ENCODE data around the gene WASF3. TPM values are rescaled to one million over a fixed set of nuclear protein-coding genes. Genes with fewer than 3 reads are reported as not detected.

The WASF3 gene
- total RNA-seq, 1 donor from 2014 or later, result 22.1 TPM

DNA sequence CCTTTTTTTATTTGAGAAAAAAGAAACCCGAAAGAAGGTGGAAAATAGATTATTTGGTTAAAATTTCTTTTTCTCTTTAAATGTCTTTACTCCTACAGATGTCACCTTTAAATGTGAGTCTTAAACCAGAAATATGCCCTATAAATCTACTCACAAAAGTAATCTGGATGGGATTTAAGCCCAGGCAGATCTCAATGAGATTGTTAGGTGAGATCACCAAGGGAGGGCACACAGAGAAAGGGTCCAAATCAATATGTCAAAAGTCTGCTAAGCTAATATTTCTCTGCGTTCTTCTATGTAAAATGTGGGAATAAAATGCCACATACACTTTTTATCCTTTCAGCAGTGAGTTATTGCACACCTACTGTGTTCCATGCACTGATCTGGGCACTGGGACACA is 32.9 kb downstream of the WASF3 start:
- no peak for DNase-seq

GRCh38 chr13:26590951-26591350 is 33.5 kb downstream of the WASF3 start:
- no peak for DNase-seq

DNA sequence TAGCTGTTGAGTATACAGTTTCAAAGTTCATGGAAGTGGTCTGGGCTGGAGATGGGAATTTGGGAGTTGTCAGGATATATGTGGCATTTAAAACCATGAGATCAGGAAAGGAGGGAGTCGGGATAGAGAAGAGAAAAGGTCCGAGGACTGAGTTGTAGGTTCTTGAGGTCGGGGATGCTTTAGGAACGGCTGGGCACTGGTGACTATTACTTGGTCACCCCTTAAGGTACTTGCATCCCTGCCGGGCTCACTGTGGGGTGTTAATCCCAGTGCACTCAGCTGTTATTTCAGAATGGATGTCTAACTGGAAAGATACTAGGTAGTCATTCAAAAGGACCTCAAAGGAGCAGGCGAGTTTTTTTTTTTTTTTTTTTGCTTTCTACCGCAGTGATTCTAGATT is 34.2 kb downstream of the WASF3 start:
- no peak for DNase-seq

DNA sequence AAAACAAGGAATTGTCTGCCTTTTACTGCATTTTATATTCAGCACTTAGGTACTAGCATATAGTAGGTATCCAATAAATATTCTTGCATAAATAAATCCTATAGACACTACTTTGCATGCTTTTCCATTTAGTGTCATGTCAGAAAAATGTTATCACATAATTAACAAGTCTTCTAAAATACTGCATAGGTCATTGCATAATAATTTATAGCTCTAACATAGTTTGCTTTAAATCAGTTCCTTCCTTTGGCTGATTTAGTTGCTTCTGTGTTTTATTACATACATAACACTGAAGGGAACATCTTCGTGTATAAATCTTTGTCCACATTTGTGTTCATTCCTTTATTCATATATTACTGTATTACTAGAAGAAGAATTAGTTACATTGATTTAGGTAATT is 36.2 kb downstream of the WASF3 start:
- DNase-seq, result no peak

DNA sequence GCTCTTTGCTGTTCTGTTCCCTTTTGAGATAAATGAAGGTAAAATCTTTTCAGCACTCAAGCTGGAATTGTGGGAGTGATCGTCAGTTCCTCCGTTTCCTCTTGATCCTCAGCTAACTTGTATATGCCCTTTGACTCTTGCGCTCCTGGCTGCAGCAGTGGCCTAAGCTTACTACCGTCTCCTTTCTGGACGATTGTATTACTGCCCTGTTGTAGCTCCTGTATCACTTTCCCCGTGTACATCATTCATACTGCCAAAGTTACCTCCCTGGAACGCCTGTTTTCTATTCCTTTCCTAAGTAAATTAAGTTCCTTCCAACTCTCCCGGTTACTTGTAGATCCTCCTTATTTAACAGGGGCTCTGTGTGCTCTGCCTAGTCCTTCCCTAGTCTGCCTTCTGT is 36.9 kb downstream of the WASF3 start:
- no peak for DNase-seq

DNA sequence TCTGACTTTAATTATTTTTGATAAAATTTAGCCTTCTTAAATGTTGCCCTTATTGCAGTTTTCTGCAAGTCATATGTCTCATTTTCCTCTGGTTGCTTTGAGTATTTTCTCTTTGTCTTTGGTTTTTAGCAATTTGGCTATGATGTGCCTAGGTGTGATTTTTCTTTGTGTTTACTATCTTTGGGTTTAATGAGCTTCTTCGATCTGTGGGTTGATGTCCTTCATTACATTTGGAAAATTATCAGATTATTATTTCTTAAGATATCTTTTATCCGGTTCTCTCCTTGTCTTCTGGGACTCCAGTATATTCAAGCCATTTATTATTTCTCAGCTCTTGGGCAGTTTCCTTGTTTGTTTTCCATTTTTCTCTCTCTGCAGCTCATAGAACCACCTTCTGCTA is 39.0 kb downstream of the WASF3 start:
- no peak for DNase-seq

- no peak for DNase-seq
Observed at GRCh38 chr13:26599403-26599802, 41.9 kb downstream of the WASF3 start.

DNA sequence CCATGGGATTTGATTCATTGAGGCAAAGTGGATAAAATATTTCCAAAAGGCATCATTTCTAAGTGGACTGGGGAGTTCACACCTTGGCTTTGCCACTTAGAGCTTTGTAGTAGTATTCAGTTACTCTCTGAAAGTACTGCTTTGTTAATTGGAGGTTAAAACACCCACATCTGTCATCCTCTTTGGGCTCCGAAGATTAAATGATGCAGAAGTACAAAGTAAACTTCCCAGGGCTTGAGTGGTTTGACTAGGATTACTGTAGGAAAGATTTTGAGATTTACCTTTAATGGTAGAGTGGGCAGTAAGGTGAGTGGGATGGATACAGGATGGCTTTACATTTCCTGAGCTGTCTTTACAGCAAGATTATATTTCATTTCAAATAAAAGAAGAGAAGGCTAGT is 42.4 kb downstream of the WASF3 start:
- no peak for DNase-seq

DNA sequence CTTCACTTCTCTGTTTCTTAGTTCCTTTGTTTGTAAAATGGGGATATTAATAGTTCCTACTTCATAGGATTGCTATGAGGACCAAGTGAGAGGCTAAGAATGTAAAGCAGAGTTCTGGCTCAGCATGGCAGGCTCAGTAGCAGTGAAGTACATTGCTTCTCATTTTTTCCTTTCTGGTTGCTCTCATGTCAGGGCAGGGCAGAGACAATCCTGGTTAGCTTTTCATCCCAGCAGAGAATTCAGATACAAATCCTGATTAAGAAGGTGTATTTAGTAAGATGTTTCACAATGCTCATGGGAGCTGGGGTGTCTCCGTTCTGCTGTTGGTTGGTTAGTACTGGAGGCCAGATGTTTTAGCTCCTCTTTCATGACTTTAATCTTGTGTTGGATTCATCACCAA is 42.9 kb downstream of the WASF3 start:
- no peak for DNase-seq

- no peak for DNase-seq
Observed at GRCh38 chr13:26601669-26602068, 44.2 kb downstream of the WASF3 start.

DNA sequence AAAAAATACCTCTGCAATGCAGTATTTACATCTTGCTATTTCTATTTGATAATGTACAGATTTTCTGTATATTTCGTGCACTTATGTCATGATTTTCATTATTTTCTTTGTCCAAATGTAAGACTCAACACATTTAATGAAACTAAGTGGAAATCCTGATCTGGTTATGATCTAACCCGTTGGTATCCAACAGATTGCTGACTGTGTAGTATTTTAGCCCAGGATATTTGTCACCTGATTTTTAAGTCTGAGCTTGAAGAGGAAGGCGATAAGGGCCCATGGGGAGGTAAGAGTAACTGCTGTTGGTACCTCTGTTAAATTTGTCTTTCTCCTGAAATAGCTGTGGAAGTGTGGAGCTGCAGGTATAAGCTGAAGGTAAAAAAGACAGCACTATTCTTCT is 45.3 kb downstream of the WASF3 start:
- DNase-seq, result no peak

- DNase-seq, result no peak
Observed at GRCh38 chr13:26604784-26605545, 47.5 kb downstream of the WASF3 start.

DNA sequence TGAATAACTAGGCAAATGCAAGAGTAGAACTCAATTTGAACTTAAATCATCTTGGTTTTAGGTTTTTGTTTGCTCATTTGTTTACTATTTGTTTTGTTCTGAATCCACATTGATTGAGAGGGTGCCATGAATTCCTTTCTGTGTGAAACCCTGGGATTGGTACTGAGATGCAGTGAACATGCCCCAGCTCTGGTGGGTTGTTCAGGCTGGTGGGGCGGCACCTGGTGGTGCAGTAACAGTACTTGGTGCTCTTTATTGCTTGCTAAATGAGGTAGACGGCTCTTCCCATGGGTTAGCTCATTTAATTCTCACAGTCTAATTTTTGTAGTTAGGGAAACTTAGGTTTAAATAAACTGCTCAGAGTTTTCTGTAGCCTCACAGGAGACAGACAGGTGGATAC is 48.4 kb downstream of the WASF3 start:
- no peak for DNase-seq

DNA sequence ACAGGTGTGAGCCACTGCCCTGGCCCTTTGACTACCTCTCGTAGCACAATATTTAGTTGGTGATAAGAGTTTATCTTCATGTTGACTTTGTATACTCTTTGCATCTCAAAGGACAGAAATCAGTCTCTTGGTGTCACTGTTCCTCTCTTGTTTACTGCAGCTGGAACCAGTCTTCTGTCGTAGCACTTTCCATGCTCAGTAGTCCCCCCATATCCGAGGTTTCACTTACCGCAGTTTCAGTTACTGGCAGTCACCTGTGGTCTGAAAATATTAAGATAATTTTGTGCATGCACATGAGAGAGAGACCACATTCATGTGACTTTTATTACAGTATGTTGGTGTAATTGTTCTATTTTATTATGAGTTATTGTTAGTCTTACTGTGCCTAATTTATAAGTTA is 49.1 kb downstream of the WASF3 start:
- no peak for DNase-seq

- DNase-seq, result no peak
Observed at GRCh38 chr13:26614721-26615120, 57.2 kb downstream of the WASF3 start.

- DNase-seq, result no peak
Observed at GRCh38 chr13:26616126-26616525, 58.6 kb downstream of the WASF3 start.

GRCh38 chr13:26618726-26619125 is 61.2 kb downstream of the WASF3 start:
- DNase-seq, result no peak

DNA sequence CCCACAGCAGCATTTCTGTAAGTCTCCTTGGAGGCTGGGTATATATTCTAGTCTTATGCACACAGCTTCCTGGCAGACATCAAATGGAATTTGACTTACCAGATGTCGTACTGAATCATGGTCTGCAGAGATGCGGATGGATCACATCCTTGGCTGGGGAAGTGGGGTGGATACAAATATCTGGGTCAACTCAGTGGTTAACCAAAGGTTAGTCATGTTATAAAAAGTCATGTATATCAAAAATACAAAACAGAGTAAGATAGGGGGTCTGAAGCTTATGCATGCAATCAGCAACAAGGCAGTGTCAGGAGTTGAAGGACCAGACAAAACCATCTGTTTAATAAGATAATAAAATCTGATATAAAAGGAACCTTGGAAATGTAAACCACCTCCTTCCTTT is 61.9 kb downstream of the WASF3 start:
- DNase-seq, result no peak

DNA sequence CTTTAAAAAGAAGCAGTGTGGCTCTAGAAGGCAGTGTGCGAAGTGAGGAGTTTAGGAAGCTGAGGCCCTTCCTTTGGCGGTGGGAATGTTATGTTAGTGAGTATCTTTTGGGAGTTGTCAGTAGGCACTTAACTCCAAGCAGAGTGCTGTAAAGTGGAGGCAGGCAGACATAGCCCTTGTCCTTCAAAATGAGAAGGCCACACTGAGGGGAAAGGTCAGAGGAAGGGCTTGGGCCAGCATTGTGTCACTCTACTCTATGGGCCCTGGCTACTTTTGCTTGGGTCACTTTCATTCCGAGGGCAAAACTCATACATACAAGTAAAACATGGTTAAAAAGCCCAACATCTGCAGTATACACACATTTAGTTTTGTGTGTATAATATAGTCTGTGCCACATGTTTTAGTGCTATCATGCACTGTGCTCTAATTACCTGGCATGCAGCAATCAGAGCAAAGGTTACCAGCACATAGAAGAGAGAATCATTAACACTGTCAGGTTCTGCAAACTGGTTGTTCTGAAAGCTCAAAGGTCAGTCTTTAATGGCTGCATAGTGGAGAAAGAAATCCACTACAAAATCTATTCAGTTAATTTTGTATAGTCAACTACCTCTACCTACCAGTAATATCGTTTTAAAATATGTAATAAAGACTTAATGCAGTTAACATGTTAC is 64.4 kb downstream of the WASF3 start:
- DNase-seq, result no peak

- DNase-seq, result no peak
Observed at GRCh38 chr13:26623125-26623524, 65.6 kb downstream of the WASF3 start.

- no peak for DNase-seq
Observed at GRCh38 chr13:26624572-26624971, 67.1 kb downstream of the WASF3 start.

- DNase-seq, result no peak
Observed at GRCh38 chr13:26626271-26626670, 68.8 kb downstream of the WASF3 start.

GRCh38 chr13:26628706-26629105 is 71.2 kb downstream of the WASF3 start:
- no peak for DNase-seq

- no peak for DNase-seq
Observed at GRCh38 chr13:26629260-26629825, 71.9 kb downstream of the WASF3 start.

Measured in occipital lobe (tissue), 2 donors.